HepG2 (cell line): ENCODE data around the gene TNPO3. TPM values are rescaled to one million over a fixed set of nuclear protein-coding genes. Genes with fewer than 3 reads are reported as not detected.

Experiments used
- ARID4A ChIP-seq: sonication (generic); formaldehyde crosslinking; IDR thresholded peaks from 2 replicates; pipeline ENCODE4 v1.5.0; 2020; ENCODE audit warnings: mild to moderate bottlenecking, missing genetic modification reagents, borderline replicate concordance
- CCAR2 ChIP-seq: fragments of 200-400 bp; formaldehyde crosslinking; optimal IDR thresholded peaks from 2 replicates; pipeline ENCODE3; 2018; ENCODE audit warnings: low read depth, mild to moderate bottlenecking, low read length, moderate library complexity
- DPF2 ChIP-seq: sonication (generic); formaldehyde crosslinking; IDR thresholded peaks from 2 replicates; pipeline ENCODE4 v1.4.0; 2020; ENCODE audit warnings: mild to moderate bottlenecking, low read depth, missing genetic modification reagents, borderline replicate concordance
- EEA1 ChIP-seq: sonication (generic); formaldehyde crosslinking; IDR thresholded peaks from 2 replicates; pipeline ENCODE4 v1.5.1; 2020; ENCODE audit warnings: mild to moderate bottlenecking, missing genetic modification reagents, borderline replicate concordance
- HDAC6 ChIP-seq: fragments of 200-600 bp; sonication (generic); IDR thresholded peaks from 2 replicates; pipeline ENCODE4 v1.7.0; 2017; ENCODE audit warnings: mild to moderate bottlenecking, antibody characterized with exemption, low read length, low read depth
- HMGXB4 ChIP-seq, 2 experiments: sonication (generic) in 1 of 2; formaldehyde crosslinking in 1 of 2; IDR thresholded peaks; 2 replicates each; pipeline versions ENCODE4 v1.4.0 to v1.6.1; 2018 to 2020; ENCODE audit warnings: missing genetic modification reagents in 2 of 2, borderline replicate concordance in 1 of 2, low read depth in 1 of 2, mild to moderate bottlenecking in 1 of 2, missing biosample characterization in 1 of 2
- HNF1A ChIP-seq, 2 experiments: sonication (generic) in 1 of 2; formaldehyde crosslinking in 1 of 2; IDR thresholded peaks; 2 replicates each; pipeline versions ENCODE4 v1.4.0 to v1.6.1; 2016 to 2020; ENCODE audit warnings: borderline replicate concordance in 1 of 2, low read depth in 1 of 2, mild to moderate bottlenecking in 1 of 2, missing genetic modification reagents in 1 of 2
- PRPF4 ChIP-seq: fragments of 200-400 bp; formaldehyde crosslinking; IDR thresholded peaks from 2 replicates; pipeline ENCODE4 v1.6.1; 2016; ENCODE audit warnings: low read length, low read depth; ENCODE audit not compliant: poor library complexity, severe bottlenecking
- SNAPC2 ChIP-seq: sonication (generic); formaldehyde crosslinking; IDR thresholded peaks from 2 replicates; pipeline ENCODE4 v1.8.1; 2022; ENCODE audit warnings: mild to moderate bottlenecking, missing genetic modification reagents
- ZBTB42 ChIP-seq: sonication (generic); formaldehyde crosslinking; IDR thresholded peaks from 2 replicates; pipeline ENCODE4 v1.5.0; 2020; ENCODE audit warnings: mild to moderate bottlenecking, missing genetic modification reagents
- ZNF343 ChIP-seq: sonication (generic); formaldehyde crosslinking; IDR thresholded peaks from 2 replicates; pipeline ENCODE4 v1.4.0; 2020; ENCODE audit warnings: mild to moderate bottlenecking, missing genetic modification reagents
- ZNF367 ChIP-seq: sonication (generic); formaldehyde crosslinking; IDR thresholded peaks from 2 replicates; pipeline ENCODE4 v1.4.0; 2020; ENCODE audit warnings: missing genetic modification reagents, borderline replicate concordance
- polyA plus RNA-seq, 8 experiments: library from polyadenylated mRNA; depleted of rRNA in 3 of 8; stranded (reverse) in 7 of 8; unstranded in 1 of 8; fragments of >200 nt; fragmentation: Illumina TruSeq in 4 of 8; extraction: Trizol in 4 of 8; gene quantifications; 2 replicates each; pipeline versions ENCODE4 v1.2.1 to v1.2.3, GENCODE V29; 2011 to 2016; ENCODE audit warnings: low read depth in 4 of 8, missing spikeins in 1 of 8, mixed read lengths in 1 of 8; ENCODE audit not compliant: insufficient read depth in 1 of 8
- total RNA-seq, 5 experiments: library from RNA; depleted of rRNA; stranded (reverse); fragments of >200 nt; fragmentation: Illumina TruSeq; extraction: Trizol; gene quantifications; 2 replicates each; pipeline ENCODE4 v1.2.3, GENCODE V29; 2016; ENCODE audit warnings: low read depth in 1 of 5
- TF ChIP-seq, protein P1 (sequence below): sonication (generic); formaldehyde crosslinking; IDR thresholded peaks from 2 replicates; pipeline ENCODE4 v1.8.0; 2022; ENCODE audit warnings: missing genetic modification reagents, low read depth, mild to moderate bottlenecking, borderline replicate concordance

Gene TNPO3
- total and polyA plus RNA-seq, 2 of the 13 experiments (the other 11 are each of a cell fraction or from before 2014, with no cell fraction given): 23.8 to 44.6 TPM

GRCh38 chr7:129100827-129101166 lies 45.9 kb upstream of the TNPO3 start (continued):
- TF ChIP-seq HNF1A (IDR thresholded peaks at IDR 0.05; ENCODE audit: low read depth) (no peak; the same call in 1 of the 2 replicates), HNF1A (CRISPR knock-in tag; IDR thresholded peaks at IDR 0.05; ENCODE audit: borderline replicate concordance) (peak; percentile 13), CCAR2 (no peak), ZNF343 (CRISPR knock-in tag) (no peak), HDAC6 (no peak), ZBTB42 (CRISPR knock-in tag) (no peak), EEA1 (no peak), PRPF4 (no peak), ZNF367 (CRISPR knock-in tag) (no peak), HMGXB4 (CRISPR knock-in tag; IDR thresholded peaks at IDR 0.05; ENCODE audit: borderline replicate concordance in 1 of 2, low read depth in 1 of 2) (0 out of 4 replicates have a peak, but pooled peaks of 1 of the 2 experiments have one; percentile 13), SNAPC2 (CRISPR knock-in tag) (no peak), DPF2 (CRISPR knock-in tag) (peak; percentile 13; the same call in 1 of the 2 replicates), ARID4A (CRISPR knock-in tag) (no peak)
- TF ChIP-seq, protein P1, sequence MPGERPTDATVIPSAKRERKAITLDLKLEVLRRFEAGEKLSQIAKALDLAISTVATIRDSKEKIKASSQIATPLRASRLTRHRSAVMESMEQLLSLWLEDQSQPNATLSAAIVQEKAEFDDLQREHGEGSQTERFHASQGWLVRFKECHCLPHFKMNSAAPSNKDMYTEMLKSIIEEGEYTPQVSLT: no peak
